ENCODE data around the gene COA3.

DNA sequence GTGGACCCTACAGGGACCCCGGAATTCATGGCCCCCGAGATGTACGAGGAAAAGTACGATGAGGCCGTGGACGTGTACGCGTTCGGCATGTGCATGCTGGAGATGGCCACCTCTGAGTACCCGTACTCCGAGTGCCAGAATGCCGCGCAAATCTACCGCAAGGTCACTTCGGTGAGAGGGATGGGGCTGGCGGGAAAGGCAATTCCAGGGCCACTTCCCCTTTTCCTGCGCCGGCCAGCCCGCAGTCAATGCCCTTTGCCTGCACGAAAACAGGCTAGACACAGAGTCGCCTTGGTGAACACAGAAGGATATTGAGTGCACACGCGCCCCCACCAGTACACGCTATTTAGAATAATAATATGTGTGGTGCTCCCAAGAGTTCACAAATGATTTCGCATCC is 14.1 kb downstream of the COA3 start:
- TF ChIP-seq JUN (IDR thresholded peaks at IDR 0.05) = no peak
- TF ChIP-seq RCOR1 (IDR thresholded peaks at IDR 0.05; ENCODE audit: low read depth, low read length) = no peak
- TF ChIP-seq CTCF (IDR thresholded peaks at IDR 0.05) = no peak
- TF ChIP-seq ELK1 (IDR thresholded peaks at IDR 0.05; ENCODE audit: low read depth, low read length) = no peak
- TF ChIP-seq MAX (IDR thresholded peaks at IDR 0.05) = no peak
